Retina (tissue), 1 donor: ENCODE measurements around the gene SMYD5.
"Not testable (repeated sequence)": the region's sequence is repeated elsewhere in the genome, so short reads cannot be mapped to it uniquely, and the experiment has no call there.

Source experiments
- DNase-seq: peaks from one replicate; pipeline ENCODE4 v3.0.0-alpha.2; 2016

The SMYD5 gene

GRCh38 chr2:73214120-73215035 lies at the start of gene SMYD5:
Gene SMYD5 (plus strand): TSS chr2:73214245. CDS start chr2:73214267, 22 bp downstream.
- DNase-seq = peak; percentile 92

DNA sequence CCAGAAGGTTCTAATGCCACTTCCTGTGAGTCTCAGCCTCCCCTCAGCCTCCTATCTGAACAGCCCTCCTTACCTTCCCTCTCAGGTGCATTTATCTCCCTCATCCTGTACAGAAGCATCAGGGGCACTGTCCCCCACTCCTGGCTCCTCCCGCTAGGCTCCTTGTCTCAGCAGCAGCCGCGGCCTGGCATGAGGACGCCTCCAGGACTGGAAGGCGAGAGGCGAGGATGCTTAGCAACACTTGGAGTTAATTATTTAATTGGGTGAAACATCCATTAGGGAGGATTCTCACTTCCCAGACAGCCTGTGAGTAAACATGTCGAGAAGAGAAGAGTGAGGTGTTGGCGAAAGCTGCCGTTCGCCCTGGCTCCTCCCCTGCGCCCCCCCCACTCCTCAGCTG lies 48.1 kb upstream of the SMYD5 start:
- DNase-seq = not testable (repeated sequence)

DNA sequence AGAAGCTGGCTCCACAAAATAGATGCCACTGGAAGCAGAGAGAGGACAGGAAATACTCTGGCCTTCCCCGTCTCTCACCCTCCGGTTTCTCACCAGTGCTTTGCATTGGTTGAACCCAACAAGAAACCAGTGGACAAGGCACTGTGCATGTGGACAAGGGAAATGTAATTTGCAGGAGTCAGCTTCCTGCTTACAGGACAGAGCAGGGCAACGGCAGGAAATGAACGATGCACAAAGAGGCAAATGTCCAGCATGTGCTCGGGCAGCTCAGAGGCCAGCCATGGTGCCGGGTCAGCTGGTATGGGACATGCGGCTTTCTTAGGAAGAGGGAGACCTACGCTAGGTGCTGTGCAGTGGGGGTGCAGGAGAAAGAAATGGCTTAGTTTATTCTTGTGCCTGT lies 47.2 kb upstream of the SMYD5 start:
- not testable (repeated sequence) for DNase-seq

- DNase-seq = not testable (repeated sequence)
Measured at GRCh38 chr2:73168348-73168747, 45.7 kb upstream of the SMYD5 start.

DNA sequence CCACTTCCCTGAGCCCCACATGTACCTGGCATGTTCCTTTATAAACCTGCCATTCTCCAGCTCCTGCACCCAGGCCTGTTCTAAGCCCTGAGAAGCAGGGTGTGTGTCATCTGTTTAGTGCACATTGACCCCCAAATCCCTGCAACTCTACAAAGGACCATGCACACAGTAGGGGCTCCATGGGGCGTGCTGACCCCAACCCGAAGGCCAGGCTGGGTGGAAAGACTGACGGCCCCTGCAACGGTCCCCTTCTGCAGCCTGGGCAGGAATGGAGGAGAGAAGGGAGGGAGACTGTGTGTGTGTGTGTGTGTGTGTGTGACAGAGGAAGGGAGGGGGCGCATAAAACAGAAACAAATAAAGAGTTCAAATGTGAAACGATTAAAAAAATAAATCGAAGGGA lies 43.7 kb upstream of the SMYD5 start:
- DNase-seq = not testable (repeated sequence)

- DNase-seq = no peak
Measured at GRCh38 chr2:73172963-73173362, 41.1 kb upstream of the SMYD5 start.

DNA sequence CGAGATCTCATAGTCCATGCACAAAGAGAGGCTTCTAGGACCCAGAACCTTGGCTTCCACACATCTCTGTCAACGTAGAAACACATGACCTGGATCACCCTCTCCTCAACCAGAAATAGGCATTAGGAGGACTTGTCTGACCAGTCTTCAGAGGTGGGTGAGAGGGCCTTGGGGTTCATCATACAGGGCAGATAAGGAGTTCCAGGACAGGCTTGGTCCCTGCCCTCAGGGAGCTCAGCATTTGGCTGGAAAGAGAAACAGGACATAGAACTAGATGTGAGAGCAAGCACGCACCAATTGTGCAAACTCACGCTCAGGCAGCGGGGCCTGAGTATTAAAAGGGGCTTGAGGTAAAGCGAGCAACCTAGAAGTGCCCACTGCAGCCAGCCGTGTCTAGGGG lies 40.3 kb upstream of the SMYD5 start:
- DNase-seq = no peak

DNA sequence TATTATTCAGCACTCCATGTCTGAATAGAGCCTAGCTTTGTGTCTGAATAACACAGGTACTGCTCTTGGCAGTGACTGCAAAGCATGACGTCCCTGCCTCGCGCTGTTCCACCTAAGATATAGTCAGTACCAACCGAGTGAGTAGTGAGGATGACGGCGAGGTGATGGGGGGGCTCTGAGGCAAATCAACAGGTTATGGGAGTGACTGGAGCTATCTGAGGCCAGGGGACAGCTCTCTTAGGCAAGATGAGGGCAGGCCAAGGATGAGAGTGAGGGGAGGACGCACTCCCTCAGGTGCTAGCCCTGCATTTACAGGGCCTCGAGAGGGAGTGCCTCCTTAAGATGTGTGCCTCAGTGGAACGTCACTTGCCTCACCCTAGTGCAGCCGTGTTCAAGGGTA lies 39.8 kb upstream of the SMYD5 start:
- DNase-seq = no peak

- no peak for DNase-seq
Measured at GRCh38 chr2:73174941-73175662, 38.9 kb upstream of the SMYD5 start.

DNA sequence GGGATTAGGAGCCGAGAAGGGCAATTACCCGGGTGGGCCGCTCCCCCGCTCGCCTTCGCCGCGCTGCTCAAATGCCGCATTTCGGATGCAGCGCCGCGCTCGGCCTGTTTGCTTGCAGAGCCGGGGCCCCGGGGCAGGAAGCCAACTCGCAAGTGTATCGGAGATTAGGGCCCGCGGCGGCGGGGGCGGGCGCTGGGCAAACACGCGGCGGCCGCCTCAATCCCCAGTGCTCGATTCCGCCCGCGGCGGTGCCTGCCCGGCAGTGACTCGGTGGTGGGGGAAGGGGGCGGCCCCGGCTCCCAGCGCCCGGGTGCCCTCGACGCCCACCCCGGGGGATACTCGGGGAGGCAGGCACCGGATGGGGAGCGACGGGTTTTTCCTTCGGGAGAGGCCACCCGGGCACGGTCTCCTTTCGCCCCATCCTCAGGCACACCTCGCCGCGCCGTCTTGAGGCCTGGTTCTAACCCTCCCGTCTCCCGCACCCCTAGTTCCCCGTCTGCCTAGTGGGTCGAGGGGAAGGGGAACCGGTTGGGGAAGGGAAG lies 38.3 kb upstream of the SMYD5 start:
- DNase-seq = peak; percentile 78

DNA sequence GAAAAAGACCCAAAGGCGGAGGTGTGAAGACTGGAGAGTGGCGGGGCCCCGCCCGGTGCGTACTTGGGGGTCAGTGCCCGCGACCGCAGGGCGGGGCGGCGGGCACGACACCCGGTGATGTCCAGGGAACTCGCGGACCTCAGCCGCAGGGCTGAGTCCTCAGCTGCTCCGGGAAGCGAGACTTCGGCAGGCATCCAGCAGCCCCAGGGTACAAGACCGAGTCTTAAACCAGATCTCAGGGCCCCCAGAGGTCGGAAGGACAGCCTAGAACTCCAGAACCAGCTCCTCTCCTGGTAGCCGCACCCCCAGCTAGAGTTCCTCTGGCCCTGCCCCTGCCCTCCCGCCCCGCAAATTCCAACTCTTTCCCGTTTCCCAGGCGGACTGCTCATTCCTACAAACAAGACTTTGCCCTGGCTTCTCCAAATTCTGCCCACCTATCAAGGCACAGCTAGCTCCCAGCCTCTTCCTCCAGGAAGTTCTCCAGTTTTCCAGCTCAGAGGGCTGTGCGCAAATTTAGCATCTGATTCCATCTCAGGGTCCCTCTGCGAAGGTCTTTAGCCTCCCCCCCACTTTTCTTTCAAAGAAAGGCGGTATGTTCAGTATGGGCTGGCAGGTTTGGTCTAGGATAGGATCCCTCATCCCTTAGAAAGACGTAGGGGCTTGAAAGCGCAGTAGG lies 37.7 kb upstream of the SMYD5 start:
- DNase-seq = no peak

GRCh38 chr2:73176881-73177644 lies 37.0 kb upstream of the SMYD5 start:
- peak; percentile 95 for DNase-seq

- DNase-seq = no peak
Measured at GRCh38 chr2:73177645-73178255, 36.3 kb upstream of the SMYD5 start.

- no peak for DNase-seq
Measured at GRCh38 chr2:73185965-73186364, 28.1 kb upstream of the SMYD5 start.

DNA sequence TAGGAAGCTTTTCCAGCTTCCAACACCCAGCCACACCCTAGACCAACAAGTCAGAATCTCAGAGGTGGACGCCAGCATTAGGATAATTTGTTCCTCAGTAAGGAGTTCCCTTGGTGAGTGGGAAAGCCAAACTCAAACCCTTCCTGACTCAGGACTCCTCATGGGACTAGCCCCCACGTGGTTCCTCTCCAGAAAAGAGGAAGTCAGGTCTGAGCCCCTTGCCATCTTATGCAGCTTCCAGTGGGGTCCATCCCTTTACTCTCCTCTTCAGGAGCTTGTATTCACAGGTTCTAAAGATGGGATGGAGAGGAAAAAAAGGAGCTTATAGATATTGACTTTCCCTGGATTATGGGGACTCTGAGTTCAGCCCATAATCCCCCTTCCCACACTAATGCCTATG lies 26.5 kb upstream of the SMYD5 start:
- DNase-seq = no peak

DNA sequence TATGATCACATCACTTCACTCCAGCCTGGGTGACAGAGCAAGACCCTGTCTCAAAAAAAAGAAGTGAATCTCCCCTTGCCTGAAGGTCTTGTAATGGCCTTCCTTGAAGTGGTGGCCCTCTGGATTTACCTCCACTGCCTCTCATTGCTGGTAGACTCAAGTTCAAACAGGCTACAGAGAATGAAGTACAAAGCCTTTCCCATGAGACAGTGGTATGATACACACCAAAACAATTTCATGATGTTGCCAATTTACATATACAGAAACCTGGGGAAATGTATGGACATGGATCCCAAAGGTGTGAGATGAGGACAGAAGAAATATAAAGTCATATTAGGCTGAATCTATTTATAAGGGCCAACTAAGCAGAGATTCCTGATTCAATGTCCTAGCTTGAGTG lies 16.5 kb upstream of the SMYD5 start:
- DNase-seq = no peak

GRCh38 chr2:73200281-73200680 lies 13.8 kb upstream of the SMYD5 start:
- DNase-seq = not testable (repeated sequence)

DNA sequence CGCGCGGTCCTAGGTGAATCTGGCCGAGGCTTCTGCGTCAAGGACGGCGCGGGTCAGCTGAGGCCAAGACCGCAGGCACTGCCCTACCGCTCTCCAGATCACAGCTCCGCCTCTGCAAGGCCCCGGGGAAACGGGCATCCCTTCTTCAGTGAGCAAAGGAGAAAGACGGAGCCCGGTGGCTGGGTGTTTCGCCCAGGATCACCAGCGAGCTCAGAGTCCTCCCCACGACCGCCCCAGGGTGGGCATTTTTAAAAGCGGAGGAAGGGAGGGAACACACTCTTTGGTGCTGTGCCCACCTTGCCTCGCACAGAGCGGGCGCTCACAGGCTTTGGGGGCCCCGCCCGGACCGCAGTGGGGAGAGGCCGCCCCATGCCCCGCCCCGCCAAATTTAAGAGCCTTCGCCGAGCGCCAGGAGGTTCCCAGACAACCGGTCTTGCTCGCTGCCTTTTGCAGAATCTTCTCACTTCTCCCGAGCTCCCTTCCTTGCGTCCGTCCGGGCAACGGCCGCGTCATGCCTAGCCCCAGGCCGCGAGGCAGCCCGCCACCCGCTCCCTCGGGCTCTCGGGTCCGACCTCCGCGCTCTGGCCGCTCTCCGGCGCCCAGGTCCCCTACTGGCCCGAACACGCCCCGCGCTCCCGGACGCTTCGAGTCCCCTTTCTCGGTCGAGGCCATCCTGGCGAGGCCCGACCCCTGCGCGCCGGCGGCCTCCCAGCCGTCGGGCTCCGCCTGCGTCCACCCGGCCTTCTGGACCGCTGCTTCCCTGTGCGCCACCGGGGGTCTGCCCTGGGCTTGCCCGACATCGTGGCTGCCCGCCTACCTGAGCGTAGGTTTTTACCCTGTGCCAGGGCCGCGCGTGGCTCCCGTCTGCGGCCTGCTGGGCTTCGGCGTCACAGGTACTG lies 11.6 kb upstream of the SMYD5 start, which contains the start of gene NOTO:
Gene NOTO (plus strand): TSS at position 419 of the 899 bp plus-strand sequence. CDS start 93 bp downstream, at position 512.
- DNase-seq = peak; percentile 74

GRCh38 chr2:73203055-73203681 lies 10.9 kb upstream of the SMYD5 start:
- DNase-seq = peak; percentile 58

- DNase-seq = no peak
Measured at GRCh38 chr2:73205611-73206010, 8.4 kb upstream of the SMYD5 start.
